CD4-positive, alpha-beta memory T cell (primary cell): ENCODE measurements around the gene ADAM11. TPM values are rescaled to one million over a fixed set of nuclear protein-coding genes. Genes with fewer than 3 reads are reported as not detected.

Experiments
- CTCF ChIA-PET: fragments of 350-600 bp; sonication (Branson Sonifier 250); formaldehyde crosslinking; loops from one replicate; lab custom pipeline; 2021; ENCODE audit warnings: inconsistent platforms; ENCODE audit not compliant: partially characterized antibody; lab: Charles Lee
- POLR2A ChIA-PET: fragments of 350-600 bp; sonication (Branson Sonifier 250); formaldehyde crosslinking; loops from one replicate; lab custom pipeline; 2021; ENCODE audit not compliant: partially characterized antibody; lab: Charles Lee
- DNase-seq, 5 donors: peaks; one replicate each; pipeline versions ENCODE4 v3.0.0 to v3.0.0-alpha.2; 2020 to 2022; ENCODE audit warnings: mixed read lengths in 1 of 5
- H3K27ac ChIP-seq: one replicate; pipeline ENCODE4 v1.7.0; 2013; ENCODE audit warnings: low read depth, low read length
- H3K27me3 ChIP-seq: 2 replicates; pipeline ENCODE4 v1.7.0; 2013; ENCODE audit warnings: mild to moderate bottlenecking, low read length, moderate library complexity; ENCODE audit not compliant: insufficient read depth
- H3K36me3 ChIP-seq: 2 replicates; pipeline ENCODE4 v1.7.0; 2013; ENCODE audit warnings: mild to moderate bottlenecking, low read length, moderate library complexity; ENCODE audit not compliant: insufficient read depth
- H3K4me1 ChIP-seq: 2 replicates; pipeline ENCODE4 v1.7.0; 2013; ENCODE audit warnings: mild to moderate bottlenecking, low read length, moderate library complexity; ENCODE audit not compliant: insufficient read depth
- H3K4me3 ChIP-seq, 2 donors: one replicate each; pipeline ENCODE4 v1.7.0; 2013; ENCODE audit warnings: low read length in 2 of 2, mild to moderate bottlenecking in 1 of 2
- H3K9me3 ChIP-seq, 2 donors: one replicate each; pipeline ENCODE4 v1.7.0; 2013; ENCODE audit warnings: low read length in 2 of 2, control low read depth in 1 of 2; ENCODE audit not compliant: control insufficient read depth in 1 of 2
- H3K27ac Mint-ChIP-seq, 7 donors: one replicate each; pipeline ENCODE4 v1.8.0; 2020 to 2021; ENCODE audit warnings: mixed read lengths in 7 of 7, mild to moderate bottlenecking in 6 of 7, inconsistent platforms in 3 of 7, moderate library complexity in 3 of 7
- H3K27me3 Mint-ChIP-seq, 2 donors: one replicate each; pipeline ENCODE4 v1.8.0; 2020 to 2021; ENCODE audit warnings: mixed read lengths in 2 of 2
- H3K36me3 Mint-ChIP-seq, 2 donors: one replicate each; pipeline ENCODE4 v1.8.0; 2020 to 2021; ENCODE audit warnings: mixed read lengths in 2 of 2, inconsistent platforms in 1 of 2, mild to moderate bottlenecking in 1 of 2
- H3K4me1 Mint-ChIP-seq, 4 donors: one replicate each; pipeline ENCODE4 v1.8.0; 2020 to 2021; ENCODE audit warnings: mixed read lengths in 4 of 4, mild to moderate bottlenecking in 1 of 4
- H3K4me3 Mint-ChIP-seq, 8 donors: one replicate each; pipeline ENCODE4 v1.8.0; 2020 to 2021; ENCODE audit warnings: mixed read lengths in 8 of 8, mild to moderate bottlenecking in 7 of 8, moderate library complexity in 6 of 8, inconsistent platforms in 3 of 8
- H3K9me3 Mint-ChIP-seq, 8 donors: one replicate each; pipeline ENCODE4 v1.8.0; 2020 to 2021; ENCODE audit warnings: mixed read lengths in 8 of 8, mild to moderate bottlenecking in 5 of 8, inconsistent platforms in 3 of 8, moderate library complexity in 1 of 8
- intact Hi-C: fragments of 100-400 bp; cut with micrococcal nuclease; formaldehyde crosslinking; loops from one replicate; pipeline ENCODE4 v1.15.1; 2023
- polyA plus RNA-seq, 2 donors: library from polyadenylated mRNA; unstranded; fragments of 300-500 nt; fragmentation: Illumina TruSeq; gene quantifications; one replicate each; pipeline ENCODE4 v1.2.3, GENCODE V29; 2021
- total RNA-seq, 2 experiments: library from RNA; stranded (reverse); gene quantifications; one replicate each; pipeline ENCODE4 v1.2.3, GENCODE V29; 2021

Gene ADAM11
- total and polyA plus RNA-seq, 4 experiments from 2014 or later: 0.03 to 0.90 (median 0.40) TPM

DNA sequence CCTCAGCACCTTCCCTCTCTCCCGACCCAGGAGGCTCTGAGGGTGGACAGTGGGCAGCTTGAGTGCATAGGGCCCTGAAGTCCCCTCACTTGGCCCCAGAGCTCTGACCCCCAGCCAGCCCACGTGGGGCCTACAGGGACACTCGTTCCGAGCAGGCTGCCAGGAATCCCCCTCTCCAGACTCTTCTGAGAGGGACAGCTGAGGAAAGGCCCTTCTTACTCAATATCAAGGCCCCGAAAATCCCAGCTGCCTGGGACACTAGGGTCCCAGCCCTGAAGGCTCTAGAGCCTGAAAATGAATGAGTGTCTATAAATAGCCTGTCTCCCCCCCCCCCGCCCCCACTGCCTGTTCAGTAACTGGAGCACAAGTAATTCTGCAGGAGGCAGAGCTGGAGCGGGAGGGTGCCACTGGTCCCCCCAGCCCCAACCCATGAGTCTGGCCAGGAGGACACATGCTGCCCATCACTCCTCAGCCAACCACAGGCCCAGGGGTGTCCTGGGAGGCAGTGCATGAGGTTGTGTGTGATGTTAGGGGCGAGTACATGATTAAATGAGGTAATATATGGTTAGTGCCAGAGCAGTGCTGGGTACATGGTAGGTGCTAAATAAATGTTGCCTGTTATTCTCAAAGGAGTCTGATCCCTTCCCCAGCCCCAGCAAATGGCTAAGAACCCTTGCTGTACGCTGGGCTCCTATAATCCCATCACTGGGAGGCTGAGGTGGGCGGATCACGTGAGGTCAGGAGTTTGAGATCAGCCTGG, 11.6 kb downstream of the ADAM11 start:
- Histone ChIP-seq H3K27ac (no peak overlapping the region), H3K4me1 (no peaks in the 10 kb centered on the region), H3K9me3 (no peaks in the 10 kb centered on the region), H3K4me3 (no peak overlapping the region), H3K27me3 (no peaks in the 10 kb centered on the region), H3K36me3 (no peaks in the 10 kb centered on the region)
- peaks cover 0 to 7% (median 1%) of the 10 kb centered on the region in 4 donors for H3K4me1 Mint-ChIP-seq
- CTCF ChIA-PET: interaction anchor here (1.1 to 11.7 kb wide), 2 partner anchors 93 to 108 kb away, joined by 3 to 263 read pairs; no protein-coding TSS in a partner anchor
- H3K4me3 Mint-ChIP-seq: no peak overlapping the region
- H3K27me3 Mint-ChIP-seq: peaks cover 11 to 13% of the 10 kb centered on the region in 2 donors
- H3K9me3 Mint-ChIP-seq: no peaks in the 10 kb centered on the region
- POLR2A ChIA-PET: interaction anchor here (0.6 kb wide), 1 partner anchor 583 kb away, joined by 3 read pairs; no protein-coding TSS in a partner anchor
- intact Hi-C loops: no loop called here
- DNase-seq: no peak
- no peak overlapping the region for H3K27ac Mint-ChIP-seq
- no peaks in the 10 kb centered on the region for H3K36me3 Mint-ChIP-seq

DNA sequence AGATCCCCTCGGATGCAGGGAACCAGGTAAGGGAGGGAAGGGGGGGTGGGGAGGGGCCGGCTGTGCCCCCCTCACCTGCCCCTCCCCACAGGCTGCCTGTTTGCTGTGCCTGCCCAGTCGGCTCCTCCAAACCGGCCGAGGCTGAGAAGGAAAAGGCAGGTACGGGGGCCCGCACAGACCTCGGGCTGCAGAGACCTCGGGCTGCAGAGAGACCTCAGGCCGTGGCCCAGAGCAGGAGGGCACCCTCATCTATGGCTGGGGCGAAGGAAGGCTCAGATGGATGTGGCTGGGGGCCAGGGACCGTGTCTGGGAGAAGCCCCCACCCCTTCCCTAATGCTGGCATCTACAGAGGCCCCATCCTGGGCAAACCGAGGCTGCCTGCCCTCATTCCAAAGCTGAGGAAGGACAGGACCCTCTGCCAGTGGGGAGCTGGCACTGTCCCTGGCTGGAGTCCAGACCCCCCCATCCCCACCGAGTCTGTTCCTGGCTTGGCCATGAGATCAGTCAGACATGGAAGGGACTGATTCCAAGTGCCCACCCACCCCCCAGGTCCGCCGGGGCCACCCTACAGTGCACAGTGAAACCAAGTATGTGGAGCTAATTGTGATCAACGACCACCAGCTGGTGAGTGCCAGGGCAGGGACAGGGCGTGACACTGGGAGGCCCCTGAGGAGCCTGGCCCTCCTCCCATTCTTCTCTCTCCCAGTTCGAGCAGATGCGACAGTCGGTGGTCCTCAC, 13.7 kb downstream of the ADAM11 start:
- Mint-ChIP-seq H3K9me3 (no peaks in the 10 kb centered on the region), H3K4me1 (peaks cover 4 to 16% (median 4%) of the 10 kb centered on the region in 4 donors), H3K4me3 (no peak overlapping the region), H3K27me3 (peaks cover 4 to 10% of the 10 kb centered on the region in 2 donors), H3K36me3 (no peaks in the 10 kb centered on the region), H3K27ac (peak overlapping the region in 1 of 7 donors; percentile 51)
- intact Hi-C loops: no loop called here
- POLR2A ChIA-PET: interaction anchor here (0.7 to 1.5 kb wide), 2 partner anchors 92 to 126 kb away, joined by 3 read pairs; no protein-coding TSS in a partner anchor
- no peak for DNase-seq
- Histone ChIP-seq H3K4me3 (no peak overlapping the region), H3K27ac (no peak overlapping the region), H3K36me3 (no peaks in the 10 kb centered on the region), H3K4me1 (peaks cover 8% of the 10 kb centered on the region), H3K9me3 (no peaks in the 10 kb centered on the region), H3K27me3 (no peaks in the 10 kb centered on the region)
- CTCF ChIA-PET: interaction anchor here (0.6 to 11.7 kb wide), 2 partner anchors 54 to 91 kb away, joined by 4 to 263 read pairs; no protein-coding TSS in a partner anchor

DNA sequence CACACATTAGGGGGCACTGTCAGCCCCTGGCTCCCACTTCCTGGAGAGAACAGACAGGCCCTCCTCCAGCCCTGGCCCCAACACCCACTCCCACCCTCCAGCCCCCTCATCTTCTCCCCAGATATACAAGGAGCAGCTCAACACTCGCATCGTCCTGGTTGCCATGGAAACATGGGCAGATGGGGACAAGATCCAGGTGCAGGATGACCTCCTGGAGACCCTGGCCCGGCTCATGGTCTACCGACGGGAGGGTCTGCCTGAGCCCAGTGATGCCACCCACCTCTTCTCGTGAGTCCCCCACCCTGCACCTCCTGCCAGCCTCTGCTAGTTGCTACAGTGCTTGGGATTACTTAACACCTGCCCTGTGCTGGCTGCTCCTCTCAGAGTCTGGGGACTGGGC, 14.4 kb downstream of the ADAM11 start:
- no peak for DNase-seq
- no peaks in the 10 kb centered on the region for H3K9me3 Mint-ChIP-seq

GRCh38 chr17:44774271-44775135, 15.7 kb downstream of the ADAM11 start:
- peak; percentile 80 to 85 (median 82) for DNase-seq
- Histone ChIP-seq H3K27ac (peak overlapping the region; percentile 30), H3K4me1 (peaks cover 17% of the 10 kb centered on the region), H3K27me3 (no peaks in the 10 kb centered on the region), H3K9me3 (no peaks in the 10 kb centered on the region), H3K36me3 (no peaks in the 10 kb centered on the region), H3K4me3 (peak overlapping the region; percentile 57 to 73)
- Mint-ChIP-seq H3K36me3 (no peaks in the 10 kb centered on the region), H3K27me3 (peaks cover 4 to 8% of the 10 kb centered on the region in 2 donors), H3K4me3 (peak overlapping the region; percentile 88 to 97 (median 90)), H3K4me1 (peaks cover 5 to 21% (median 8%) of the 10 kb centered on the region in 4 donors), H3K9me3 (no peaks in the 10 kb centered on the region), H3K27ac (peak overlapping the region; percentile 66 to 89 (median 84))
- POLR2A ChIA-PET: interaction anchor here (1.1 to 1.6 kb wide), 5 partner anchors 28 to 247 kb away, joined by 3 to 6 read pairs (median 5); no protein-coding TSS in a partner anchor
- intact Hi-C loops: loop anchor here (1.0 to 5.0 kb wide), 9 partner anchors 91 to 423 kb away; partner anchors contain the start of genes C1QL1, EFTUD2, NMT1 and PLCD3
- CTCF ChIA-PET: interaction anchor here (0.7 to 11.7 kb wide), 7 partner anchors 22 to 361 kb away, joined by 3 to 263 read pairs (median 3); partner anchors contain the start of genes ACBD4 and HIGD1B

More for the DNA sequence above, 14.4 kb downstream of the ADAM11 start:
- no peak overlapping the region for H3K27ac Mint-ChIP-seq
- no peak overlapping the region for H3K4me3 ChIP-seq
- H3K27me3 Mint-ChIP-seq: peaks cover 4 to 10% of the 10 kb centered on the region in 2 donors
- intact Hi-C loops: no loop called here
- ChIA-PET POLR2A (interaction anchor here (0.7 to 1.5 kb wide), 2 partner anchors 92 to 126 kb away, joined by 3 read pairs; no protein-coding TSS in a partner anchor), CTCF (interaction anchor here (0.6 to 11.7 kb wide), 2 partner anchors 55 to 90 kb away, joined by 4 to 263 read pairs; no protein-coding TSS in a partner anchor)
- H3K27me3 ChIP-seq: no peaks in the 10 kb centered on the region
- no peaks in the 10 kb centered on the region for H3K36me3 Mint-ChIP-seq
- H3K27ac ChIP-seq: no peak overlapping the region
- H3K36me3 ChIP-seq: no peaks in the 10 kb centered on the region
- H3K4me3 Mint-ChIP-seq: no peak overlapping the region
- no peaks in the 10 kb centered on the region for H3K9me3 ChIP-seq
- H3K4me1 ChIP-seq: peaks cover 8% of the 10 kb centered on the region
- peaks cover 4 to 16% (median 4%) of the 10 kb centered on the region in 4 donors for H3K4me1 Mint-ChIP-seq

DNA sequence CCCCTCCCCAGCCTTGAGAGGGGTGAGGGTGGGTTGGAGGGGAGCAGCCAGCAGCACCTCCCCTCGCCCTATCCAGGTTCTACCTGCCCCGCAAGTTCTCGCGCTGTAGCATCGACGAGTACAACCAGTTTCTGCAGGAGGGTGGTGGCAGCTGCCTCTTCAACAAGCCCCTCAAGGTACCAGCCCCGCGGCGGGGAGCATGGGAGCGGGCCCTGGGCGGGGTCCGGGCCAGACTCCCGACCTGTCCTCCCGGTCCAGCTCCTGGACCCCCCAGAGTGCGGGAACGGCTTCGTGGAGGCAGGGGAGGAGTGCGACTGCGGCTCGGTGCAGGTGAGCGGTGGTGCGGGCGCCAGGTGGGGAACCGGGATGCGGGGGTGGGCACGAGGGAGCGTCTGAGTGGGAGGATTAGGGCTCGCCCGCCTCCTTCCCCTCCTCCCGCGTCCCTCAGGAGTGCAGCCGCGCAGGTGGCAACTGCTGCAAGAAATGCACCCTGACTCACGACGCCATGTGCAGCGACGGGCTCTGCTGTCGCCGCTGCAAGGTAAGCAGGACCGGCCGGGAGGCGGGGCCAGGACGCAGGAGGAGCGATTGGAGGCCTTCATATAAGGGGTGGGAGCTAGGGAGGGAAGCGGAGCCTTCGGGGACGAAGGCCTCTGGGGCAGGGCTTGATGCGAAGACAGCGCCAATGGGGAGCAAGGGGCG, 16.5 kb downstream of the ADAM11 start:
- Mint-ChIP-seq H3K4me3 (peak overlapping the region; percentile 88 to 97 (median 90)), H3K36me3 (no peaks in the 10 kb centered on the region), H3K27ac (peak overlapping the region; percentile 72 to 89 (median 84)), H3K9me3 (no peaks in the 10 kb centered on the region), H3K4me1 (peaks cover 5 to 21% (median 9%) of the 10 kb centered on the region in 4 donors), H3K27me3 (peaks cover 4 to 8% of the 10 kb centered on the region in 2 donors)
- Histone ChIP-seq H3K27ac (peak overlapping the region; percentile 30), H3K9me3 (no peaks in the 10 kb centered on the region), H3K4me1 (peaks cover 18% of the 10 kb centered on the region), H3K27me3 (no peaks in the 10 kb centered on the region), H3K36me3 (no peaks in the 10 kb centered on the region), H3K4me3 (peak overlapping the region; percentile 57 to 73)
- ChIA-PET POLR2A (interaction anchor here (0.7 to 1.6 kb wide), 10 partner anchors 27 to 286 kb away, joined by 3 to 6 read pairs (median 4); partner anchors contain the start of gene EFTUD2), CTCF (interaction anchor here (0.7 to 11.7 kb wide), 11 partner anchors 22 to 360 kb away, joined by 3 to 263 read pairs (median 4); partner anchors contain the start of gene ACBD4)
- intact Hi-C loops: loop anchor here (1.0 to 5.0 kb wide), 9 partner anchors 90 to 422 kb away; partner anchors contain the start of genes C1QL1, EFTUD2, NMT1 and PLCD3
- DNase-seq: peak; percentile 94 to 99 (median 96)
